Measurements from ENCODE around the gene PACRG.

PACRG gene

DNA sequence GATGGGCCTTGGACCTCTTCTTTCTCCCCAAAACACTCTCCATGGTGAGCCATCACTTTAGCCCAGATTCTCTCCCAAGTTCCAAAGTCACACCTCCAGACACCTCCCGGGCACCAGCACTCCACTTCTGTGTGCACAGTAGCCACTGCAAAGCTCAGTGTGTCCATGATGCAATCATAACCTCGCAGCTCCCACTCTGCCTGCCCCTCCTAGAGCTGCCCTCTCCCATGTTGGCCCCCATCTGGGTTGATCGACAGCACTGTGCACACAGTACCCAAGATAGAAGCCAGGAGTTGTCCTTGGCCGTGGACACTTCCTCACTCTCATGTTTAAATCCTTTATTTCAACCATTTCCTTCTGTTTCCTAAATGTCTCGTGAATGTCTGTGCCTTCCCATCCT, 293.3 kb downstream of the PACRG start:
- Histone ChIP-seq H3K4me3 (ENCODE audit: low read depth in 1 of 2, low read length in 2 of 2) (no peak overlapping the region), H3K9me3 (ENCODE audit: low read length) (no peaks in the 10 kb centered on the region), H3K27ac (ENCODE audit: low read depth, low read length) (no peak overlapping the region), H3K36me3 (ENCODE audit: insufficient read depth, low read length) (no peaks in the 10 kb centered on the region), H3K9ac (ENCODE audit: low read length) (no peak overlapping the region), H3K4me1 (ENCODE audit: insufficient read depth, low read length) (no peaks in the 10 kb centered on the region), H3K27me3 (ENCODE audit: control insufficient read depth in 1 of 2, insufficient read depth in 2 of 2, low read length in 2 of 2) (no peaks in the 10 kb centered on the region)

DNA sequence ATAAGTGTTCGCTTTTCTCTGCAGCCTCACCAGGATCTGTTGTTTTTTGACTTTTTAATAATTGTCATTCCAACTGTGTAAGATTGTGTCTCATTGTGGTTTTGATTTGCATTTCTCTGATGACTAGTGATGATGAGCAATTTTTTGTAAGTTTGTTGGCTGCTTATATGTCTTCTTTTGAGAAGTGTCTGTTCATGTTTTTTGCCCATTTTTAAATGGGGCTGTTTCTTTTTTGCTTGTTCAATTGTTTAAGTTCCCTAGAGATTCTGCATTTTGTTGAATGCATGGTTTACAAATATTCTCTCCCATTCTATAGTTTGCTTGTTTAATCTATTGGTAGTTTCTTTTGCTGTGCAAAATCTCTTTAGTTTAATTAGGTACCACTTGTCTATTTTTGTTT, 295.9 kb downstream of the PACRG start:
- Histone ChIP-seq H3K27me3 (ENCODE audit: control insufficient read depth in 1 of 2, insufficient read depth in 2 of 2, low read length in 2 of 2) (no peaks in the 10 kb centered on the region), H3K9ac (ENCODE audit: low read length) (no peak overlapping the region), H3K4me1 (ENCODE audit: insufficient read depth, low read length) (no peaks in the 10 kb centered on the region), H3K9me3 (ENCODE audit: low read length) (no peaks in the 10 kb centered on the region), H3K27ac (ENCODE audit: low read depth, low read length) (no peak overlapping the region), H3K4me3 (ENCODE audit: low read depth in 1 of 2, low read length in 2 of 2) (no peak overlapping the region), H3K36me3 (ENCODE audit: insufficient read depth, low read length) (no peaks in the 10 kb centered on the region)

DNA sequence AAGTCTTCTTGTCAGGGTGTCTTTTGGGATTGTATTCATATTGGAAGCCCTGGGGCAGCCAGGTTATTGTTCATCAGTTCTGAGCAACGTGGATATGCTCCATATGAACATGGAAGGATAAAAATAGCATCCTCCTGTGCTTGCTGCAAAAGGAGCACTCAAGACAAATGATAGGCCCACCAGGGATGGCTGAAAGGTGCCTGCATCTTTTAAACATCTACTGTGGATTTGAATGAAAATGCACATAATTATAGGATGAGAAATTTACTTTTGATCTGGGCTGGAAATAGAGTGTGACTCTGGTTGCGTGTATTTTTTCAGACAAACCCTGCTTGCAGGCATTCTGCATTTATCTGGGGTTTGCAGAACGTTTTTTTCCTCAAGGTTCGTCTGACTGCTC, 299.1 kb downstream of the PACRG start:
- Histone ChIP-seq H3K27me3 (ENCODE audit: control insufficient read depth in 1 of 2, insufficient read depth in 2 of 2, low read length in 2 of 2) (no peaks in the 10 kb centered on the region), H3K4me3 (ENCODE audit: low read depth in 1 of 2, low read length in 2 of 2) (no peak overlapping the region), H3K9me3 (ENCODE audit: low read length) (no peaks in the 10 kb centered on the region), H3K4me1 (ENCODE audit: insufficient read depth, low read length) (no peaks in the 10 kb centered on the region), H3K27ac (ENCODE audit: low read depth, low read length) (no peak overlapping the region), H3K36me3 (ENCODE audit: insufficient read depth, low read length) (no peaks in the 10 kb centered on the region), H3K9ac (ENCODE audit: low read length) (no peak overlapping the region)

DNA sequence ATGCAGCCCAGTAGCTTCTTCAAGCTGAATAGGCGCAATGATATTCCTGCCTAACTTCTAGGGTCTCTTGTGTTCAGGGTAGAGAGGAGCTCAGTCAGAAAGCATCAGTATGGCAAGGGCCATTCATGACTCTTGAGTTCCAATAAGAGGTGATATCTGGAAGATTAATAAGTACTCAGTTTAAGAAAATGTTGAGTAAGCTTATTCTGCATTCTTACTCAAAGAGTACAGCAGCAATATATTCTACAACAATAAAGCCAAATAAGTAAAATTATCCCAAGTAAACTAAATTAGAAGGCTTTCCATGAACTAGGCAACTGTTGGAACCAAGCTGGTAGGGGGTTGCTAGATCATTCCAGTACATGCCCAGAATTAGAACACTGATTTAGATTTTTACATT, 303.2 kb downstream of the PACRG start:
- Histone ChIP-seq H3K9ac (ENCODE audit: low read length) (no peak overlapping the region), H3K4me1 (ENCODE audit: insufficient read depth, low read length) (no peaks in the 10 kb centered on the region), H3K4me3 (ENCODE audit: low read depth in 1 of 2, low read length in 2 of 2) (no peak overlapping the region), H3K27me3 (ENCODE audit: control insufficient read depth in 1 of 2, insufficient read depth in 2 of 2, low read length in 2 of 2) (no peaks in the 10 kb centered on the region), H3K36me3 (ENCODE audit: insufficient read depth, low read length) (no peaks in the 10 kb centered on the region), H3K27ac (ENCODE audit: low read depth, low read length) (no peak overlapping the region), H3K9me3 (ENCODE audit: low read length) (no peaks in the 10 kb centered on the region)

DNA sequence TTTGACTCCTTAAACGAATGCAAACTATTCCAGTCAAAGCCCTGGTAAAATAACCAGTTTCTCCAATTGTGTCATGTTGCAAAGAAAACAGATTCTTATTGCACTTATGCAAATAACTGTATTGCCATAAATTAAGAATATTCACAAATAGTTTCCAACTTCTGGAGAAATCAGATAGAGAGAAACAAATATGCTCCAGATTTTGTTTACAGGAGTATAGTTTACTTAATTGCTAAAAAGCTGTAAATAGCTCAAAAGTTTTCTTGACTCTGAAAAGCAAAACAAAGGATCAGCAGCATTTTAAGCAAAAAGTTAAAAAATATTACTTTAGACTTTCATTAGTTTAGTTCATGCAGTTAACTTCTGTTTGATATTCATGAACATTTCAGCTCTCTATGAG, 304.2 kb downstream of the PACRG start:
- Histone ChIP-seq H3K36me3 (ENCODE audit: insufficient read depth, low read length) (no peaks in the 10 kb centered on the region), H3K27me3 (ENCODE audit: control insufficient read depth in 1 of 2, insufficient read depth in 2 of 2, low read length in 2 of 2) (no peaks in the 10 kb centered on the region), H3K9me3 (ENCODE audit: low read length) (no peaks in the 10 kb centered on the region), H3K4me3 (ENCODE audit: low read depth in 1 of 2, low read length in 2 of 2) (no peak overlapping the region), H3K4me1 (ENCODE audit: insufficient read depth, low read length) (no peaks in the 10 kb centered on the region), H3K9ac (ENCODE audit: low read length) (no peak overlapping the region), H3K27ac (ENCODE audit: low read depth, low read length) (no peak overlapping the region)

DNA sequence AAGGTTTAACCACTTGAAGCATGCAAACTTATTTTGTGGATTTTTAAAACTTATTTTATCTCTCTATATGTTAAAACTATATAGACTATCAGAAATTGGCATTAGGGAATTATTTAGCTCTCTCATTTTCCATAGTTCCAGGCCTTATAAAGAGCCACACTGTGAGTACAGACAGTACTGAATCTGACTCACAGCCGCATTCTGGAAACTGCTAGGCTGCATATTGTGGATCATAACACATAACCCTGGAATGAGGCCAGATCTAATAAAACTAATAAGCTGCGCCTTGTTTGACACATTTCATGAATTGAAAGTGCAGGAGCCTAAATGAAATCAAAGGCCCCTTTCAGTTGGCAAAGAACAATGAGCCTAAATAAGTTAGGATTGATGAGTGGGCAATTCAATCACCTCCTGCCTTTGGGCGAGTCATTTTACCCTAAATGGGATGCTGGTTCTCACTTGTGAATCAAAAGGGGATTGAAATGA, 308.4 kb downstream of the PACRG start:
- no peaks in the 10 kb centered on the region for H3K27me3 ChIP-seq (ENCODE audit: control insufficient read depth in 1 of 2, insufficient read depth in 2 of 2, low read length in 2 of 2)
- H3K4me3 ChIP-seq (ENCODE audit: low read depth in 1 of 2, low read length in 2 of 2) = no peak overlapping the region
- H3K4me1 ChIP-seq (ENCODE audit: insufficient read depth, low read length) = no peaks in the 10 kb centered on the region
- no peaks in the 10 kb centered on the region for H3K9me3 ChIP-seq (ENCODE audit: low read length)
- no peaks in the 10 kb centered on the region for H3K36me3 ChIP-seq (ENCODE audit: insufficient read depth, low read length)
- H3K27ac ChIP-seq (ENCODE audit: low read depth, low read length) = no peak overlapping the region
- H3K9ac ChIP-seq (ENCODE audit: low read length) = no peak overlapping the region

DNA sequence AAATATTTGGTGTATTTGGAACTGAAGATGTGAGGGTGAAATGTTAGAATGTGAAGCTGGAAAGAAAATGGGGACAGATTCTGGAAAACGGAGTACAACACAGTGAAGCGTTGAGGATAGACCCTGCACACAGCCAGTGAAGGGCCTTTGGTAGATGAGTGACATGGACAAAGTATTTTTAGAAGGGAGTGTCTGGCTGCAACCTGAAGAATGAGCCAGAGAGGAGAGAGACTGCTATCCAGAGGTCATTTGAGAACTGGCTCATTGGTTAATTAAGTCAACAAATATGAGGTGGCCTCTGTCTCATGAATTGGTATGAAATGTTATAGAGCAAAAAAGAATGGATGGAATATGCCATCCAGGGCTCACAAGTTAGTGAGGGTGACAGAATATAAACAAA, 310.5 kb downstream of the PACRG start:
- Histone ChIP-seq H3K4me3 (ENCODE audit: low read depth in 1 of 2, low read length in 2 of 2) (no peak overlapping the region), H3K9ac (ENCODE audit: low read length) (no peak overlapping the region), H3K4me1 (ENCODE audit: insufficient read depth, low read length) (no peaks in the 10 kb centered on the region), H3K9me3 (ENCODE audit: low read length) (no peaks in the 10 kb centered on the region), H3K27me3 (ENCODE audit: control insufficient read depth in 1 of 2, insufficient read depth in 2 of 2, low read length in 2 of 2) (no peaks in the 10 kb centered on the region), H3K36me3 (ENCODE audit: insufficient read depth, low read length) (no peaks in the 10 kb centered on the region), H3K27ac (ENCODE audit: low read depth, low read length) (no peak overlapping the region)

DNA sequence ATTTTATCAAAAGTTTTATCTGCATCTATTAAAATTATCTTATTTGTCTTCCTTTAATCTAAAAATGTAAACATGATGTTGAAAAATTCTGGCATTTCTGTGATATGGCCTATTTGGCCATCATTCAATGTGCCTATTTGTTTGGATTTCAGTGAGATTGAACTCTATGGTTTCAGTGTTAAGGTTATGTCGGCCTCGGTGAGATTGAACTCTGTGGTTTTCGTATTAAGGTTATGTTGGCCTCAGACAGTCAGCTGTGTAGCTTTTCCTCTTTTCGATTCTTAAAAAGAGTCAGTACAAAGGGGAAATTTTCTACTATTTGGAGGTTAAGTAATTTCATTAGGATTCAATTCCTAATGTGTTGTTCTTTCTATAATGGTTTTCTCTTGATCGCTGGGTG, 320.6 kb downstream of the PACRG start:
- Histone ChIP-seq H3K4me3 (ENCODE audit: low read depth in 1 of 2, low read length in 2 of 2) (no peak overlapping the region), H3K4me1 (ENCODE audit: insufficient read depth, low read length) (no peaks in the 10 kb centered on the region), H3K27me3 (ENCODE audit: control insufficient read depth in 1 of 2, insufficient read depth in 2 of 2, low read length in 2 of 2) (no peaks in the 10 kb centered on the region), H3K36me3 (ENCODE audit: insufficient read depth, low read length) (no peaks in the 10 kb centered on the region), H3K27ac (ENCODE audit: low read depth, low read length) (no peak overlapping the region), H3K9me3 (ENCODE audit: low read length) (no peaks in the 10 kb centered on the region), H3K9ac (ENCODE audit: low read length) (no peak overlapping the region)

DNA sequence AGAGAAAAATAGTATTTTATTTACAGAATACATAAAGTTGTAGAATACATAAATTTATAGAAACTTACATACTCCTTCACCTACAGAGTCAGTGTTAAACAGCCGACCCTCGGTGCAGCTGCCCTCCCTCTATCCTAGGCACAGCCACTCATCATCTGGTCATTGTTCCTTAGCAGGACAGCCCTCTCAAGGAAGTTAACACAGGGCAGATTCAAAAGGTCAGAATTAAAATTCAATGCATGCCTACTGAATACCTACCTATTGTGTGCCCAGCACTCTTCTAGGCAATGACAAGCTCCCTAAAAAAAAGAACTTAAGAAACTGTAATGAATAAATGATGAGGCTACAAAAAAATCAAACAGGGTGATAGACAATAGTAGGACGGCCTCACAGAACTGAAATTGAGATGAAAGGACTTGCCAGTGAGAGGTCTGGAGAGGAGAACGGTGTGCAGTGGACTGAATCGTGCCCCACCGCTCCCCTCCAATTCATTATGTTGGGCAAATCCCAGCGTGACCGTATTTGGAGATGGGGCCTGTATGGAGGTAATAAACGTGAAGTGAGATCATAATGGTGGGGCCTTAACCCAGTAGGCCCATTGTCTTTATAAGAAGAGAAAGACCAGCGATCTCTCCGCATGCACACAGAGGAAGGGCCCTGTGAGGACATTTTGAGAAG, 326.0 kb downstream of the PACRG start:
- no peak overlapping the region for H3K9ac ChIP-seq (ENCODE audit: low read length)
- H3K4me3 ChIP-seq (ENCODE audit: low read depth in 1 of 2, low read length in 2 of 2) = no peak overlapping the region
- no peaks in the 10 kb centered on the region for H3K36me3 ChIP-seq (ENCODE audit: insufficient read depth, low read length)
- H3K27me3 ChIP-seq (ENCODE audit: control insufficient read depth in 1 of 2, insufficient read depth in 2 of 2, low read length in 2 of 2) = no peaks in the 10 kb centered on the region
- no peaks in the 10 kb centered on the region for H3K9me3 ChIP-seq (ENCODE audit: low read length)
- no peaks in the 10 kb centered on the region for H3K4me1 ChIP-seq (ENCODE audit: insufficient read depth, low read length)
- H3K27ac ChIP-seq (ENCODE audit: low read depth, low read length) = no peak overlapping the region

DNA sequence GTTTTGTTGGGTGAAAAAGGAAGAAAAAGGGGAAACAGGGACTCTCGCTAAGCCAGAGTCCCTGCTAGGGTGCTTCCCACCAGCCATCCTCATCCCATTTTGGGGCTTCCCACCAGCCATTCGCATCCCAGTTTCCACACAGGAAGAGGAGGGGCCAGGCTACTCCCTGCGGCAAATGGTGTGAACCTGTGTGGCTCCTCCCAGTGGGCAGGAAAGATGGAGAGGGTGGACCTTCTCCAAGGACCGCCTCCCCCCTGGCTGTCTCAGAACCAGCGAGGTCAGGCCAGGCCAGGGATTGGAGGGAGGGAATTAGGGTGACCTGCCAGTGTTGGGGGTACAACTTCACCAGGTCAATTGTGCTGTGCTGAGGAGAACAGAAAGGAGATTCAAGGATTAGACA, 326.9 kb downstream of the PACRG start:
- no peak overlapping the region for H3K9ac ChIP-seq (ENCODE audit: low read length)
- no peaks in the 10 kb centered on the region for H3K4me1 ChIP-seq (ENCODE audit: insufficient read depth, low read length)
- no peak overlapping the region for H3K4me3 ChIP-seq (ENCODE audit: low read depth in 1 of 2, low read length in 2 of 2)
- no peaks in the 10 kb centered on the region for H3K27me3 ChIP-seq (ENCODE audit: control insufficient read depth in 1 of 2, insufficient read depth in 2 of 2, low read length in 2 of 2)
- no peaks in the 10 kb centered on the region for H3K9me3 ChIP-seq (ENCODE audit: low read length)
- H3K36me3 ChIP-seq (ENCODE audit: insufficient read depth, low read length) = no peaks in the 10 kb centered on the region
- no peak overlapping the region for H3K27ac ChIP-seq (ENCODE audit: low read depth, low read length)

DNA sequence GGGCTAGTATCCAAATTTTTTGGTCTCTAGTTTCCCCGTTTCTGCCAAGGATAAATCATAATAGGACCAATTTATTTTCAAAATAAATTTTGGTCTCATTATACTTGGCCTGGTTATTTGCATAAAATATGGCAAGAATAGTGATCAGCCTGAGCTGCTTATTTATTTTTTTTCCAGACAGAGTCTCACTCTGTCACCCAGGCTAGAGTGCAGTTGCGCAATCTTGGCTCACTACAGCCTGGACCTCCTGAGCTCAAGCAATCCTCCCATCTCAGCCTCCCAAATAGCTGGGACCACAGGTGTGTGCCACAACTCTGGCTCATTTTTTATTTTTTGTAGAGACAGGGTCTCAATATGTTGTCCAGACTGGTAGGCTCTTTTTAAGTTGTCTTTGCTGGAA, 329.5 kb downstream of the PACRG start:
- H3K36me3 ChIP-seq (ENCODE audit: insufficient read depth, low read length) = no peaks in the 10 kb centered on the region
- no peaks in the 10 kb centered on the region for H3K27me3 ChIP-seq (ENCODE audit: control insufficient read depth in 1 of 2, insufficient read depth in 2 of 2, low read length in 2 of 2)
- H3K4me3 ChIP-seq (ENCODE audit: low read depth in 1 of 2, low read length in 2 of 2) = no peak overlapping the region
- no peaks in the 10 kb centered on the region for H3K9me3 ChIP-seq (ENCODE audit: low read length)
- H3K27ac ChIP-seq (ENCODE audit: low read depth, low read length) = no peak overlapping the region
- H3K4me1 ChIP-seq (ENCODE audit: insufficient read depth, low read length) = no peaks in the 10 kb centered on the region
- H3K9ac ChIP-seq (ENCODE audit: low read length) = no peak overlapping the region

DNA sequence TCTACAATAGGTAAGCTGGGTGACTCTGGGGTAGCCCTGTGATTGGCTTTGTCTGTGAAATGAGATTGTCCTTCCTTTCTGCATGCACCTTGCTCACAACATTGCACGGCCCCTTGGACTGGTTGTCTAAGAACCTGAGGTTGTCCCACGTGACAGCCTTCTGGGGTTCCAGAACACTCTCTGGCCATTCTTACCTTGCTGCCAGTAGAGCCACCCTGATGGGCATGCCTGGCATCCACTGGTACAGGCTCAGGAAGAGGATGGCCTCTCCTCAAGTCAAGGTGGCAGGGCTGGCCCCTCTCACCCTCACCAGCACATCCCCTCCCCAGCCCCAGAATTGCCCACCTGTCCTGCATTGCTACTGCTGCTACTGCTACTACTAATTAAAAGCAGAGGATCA, 335.0 kb downstream of the PACRG start:
- H3K4me3 ChIP-seq (ENCODE audit: low read depth in 1 of 2, low read length in 2 of 2) = no peak overlapping the region
- no peaks in the 10 kb centered on the region for H3K27me3 ChIP-seq (ENCODE audit: control insufficient read depth in 1 of 2, insufficient read depth in 2 of 2, low read length in 2 of 2)
- no peaks in the 10 kb centered on the region for H3K9me3 ChIP-seq (ENCODE audit: low read length)
- no peak overlapping the region for H3K27ac ChIP-seq (ENCODE audit: low read depth, low read length)
- no peaks in the 10 kb centered on the region for H3K4me1 ChIP-seq (ENCODE audit: insufficient read depth, low read length)
- H3K9ac ChIP-seq (ENCODE audit: low read length) = no peak overlapping the region
- H3K36me3 ChIP-seq (ENCODE audit: insufficient read depth, low read length) = no peaks in the 10 kb centered on the region

All from muscle layer of colon (tissue), 2 donors.